Transverse colon (tissue), 4 donors: ENCODE results near the gene AP1M1.

Experiments used
- EP300 ChIP-seq: sonication (generic); formaldehyde crosslinking; IDR thresholded peaks from one replicate; pipeline ENCODE4 v1.6.1; 2017; ENCODE audit warnings: antibody characterized with exemption, low read depth
- POLR2A ChIP-seq: fragments of 450-650 bp; IDR thresholded peaks from one replicate; pipeline ENCODE4 v1.6.1; 2016; ENCODE audit warnings: antibody characterized with exemption, mild to moderate bottlenecking, moderate library complexity
- POLR2AphosphoS5 ChIP-seq, 3 donors: sonication (generic); formaldehyde crosslinking; IDR thresholded peaks; one replicate each; pipeline ENCODE4 v1.6.1; 2016; ENCODE audit warnings: antibody characterized with exemption in 3 of 3
- TF ChIP-seq, protein P1 (sequence below), 5 experiments: fragments of 200-600 bp in 3 of 5; fragments of 450-650 bp in 2 of 5; sonication (generic) in 3 of 5; IDR thresholded peaks; 1 replicate in 2 of 5; 2 replicates in 3 of 5; pipeline ENCODE4 v1.5.1; 2016 to 2017; ENCODE audit warnings: antibody characterized with exemption in 5 of 5, inconsistent platforms in 3 of 5, mild to moderate bottlenecking in 2 of 5, moderate library complexity in 1 of 5

- TF ChIP-seq, protein P1, sequence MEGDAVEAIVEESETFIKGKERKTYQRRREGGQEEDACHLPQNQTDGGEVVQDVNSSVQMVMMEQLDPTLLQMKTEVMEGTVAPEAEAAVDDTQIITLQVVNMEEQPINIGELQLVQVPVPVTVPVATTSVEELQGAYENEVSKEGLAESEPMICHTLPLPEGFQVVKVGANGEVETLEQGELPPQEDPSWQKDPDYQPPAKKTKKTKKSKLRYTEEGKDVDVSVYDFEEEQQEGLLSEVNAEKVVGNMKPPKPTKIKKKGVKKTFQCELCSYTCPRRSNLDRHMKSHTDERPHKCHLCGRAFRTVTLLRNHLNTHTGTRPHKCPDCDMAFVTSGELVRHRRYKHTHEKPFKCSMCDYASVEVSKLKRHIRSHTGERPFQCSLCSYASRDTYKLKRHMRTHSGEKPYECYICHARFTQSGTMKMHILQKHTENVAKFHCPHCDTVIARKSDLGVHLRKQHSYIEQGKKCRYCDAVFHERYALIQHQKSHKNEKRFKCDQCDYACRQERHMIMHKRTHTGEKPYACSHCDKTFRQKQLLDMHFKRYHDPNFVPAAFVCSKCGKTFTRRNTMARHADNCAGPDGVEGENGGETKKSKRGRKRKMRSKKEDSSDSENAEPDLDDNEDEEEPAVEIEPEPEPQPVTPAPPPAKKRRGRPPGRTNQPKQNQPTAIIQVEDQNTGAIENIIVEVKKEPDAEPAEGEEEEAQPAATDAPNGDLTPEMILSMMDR (IDR thresholded peaks at IDR 0.05): no peak
- TF ChIP-seq POLR2AphosphoS5 (IDR thresholded peaks at IDR 0.05) (no peak), POLR2A (no peak), EP300 (no peak)
Measured at GRCh38 chr19:16225279-16226183, 27.8 kb downstream of the AP1M1 start.
